Stimulated activated naive CD8-positive, alpha-beta T cell treated with anti-CD3 and anti-CD28 coated beads, Interleukin-15, Interleukin-2, amounts not matched to agents 100 ng/mL and 50 ng/mL, for 24 hours (primary cell): ENCODE results near the gene ZBTB7A.

ENCODE experiments used
- H3K27ac Mint-ChIP-seq: one replicate; pipeline ENCODE4 v1.8.0; 2021; ENCODE audit warnings: mild to moderate bottlenecking, mixed read lengths
- H3K27me3 Mint-ChIP-seq: one replicate; pipeline ENCODE4 v1.8.0; 2021; ENCODE audit warnings: mixed read lengths
- H3K36me3 Mint-ChIP-seq: one replicate; pipeline ENCODE4 v1.8.0; 2021; ENCODE audit warnings: low read depth, mixed read lengths
- H3K4me1 Mint-ChIP-seq: one replicate; pipeline ENCODE4 v1.8.0; 2021; ENCODE audit warnings: low read depth, mixed read lengths
- H3K4me3 Mint-ChIP-seq: one replicate; pipeline ENCODE4 v1.8.0; 2021; ENCODE audit warnings: mild to moderate bottlenecking, mixed read lengths
- H3K9me3 Mint-ChIP-seq: one replicate; pipeline ENCODE4 v1.8.0; 2021; ENCODE audit warnings: mixed read lengths

The ZBTB7A gene

GRCh38 chr19:4030552-4030951 is 36.1 kb downstream of the ZBTB7A start:
- Mint-ChIP-seq H3K36me3 (no peaks in the 10 kb centered on the region), H3K9me3 (no peaks in the 10 kb centered on the region), H3K4me1 (no peaks in the 10 kb centered on the region), H3K27me3 (no peaks in the 10 kb centered on the region), H3K4me3 (no peak overlapping the region), H3K27ac (no peak overlapping the region)

DNA sequence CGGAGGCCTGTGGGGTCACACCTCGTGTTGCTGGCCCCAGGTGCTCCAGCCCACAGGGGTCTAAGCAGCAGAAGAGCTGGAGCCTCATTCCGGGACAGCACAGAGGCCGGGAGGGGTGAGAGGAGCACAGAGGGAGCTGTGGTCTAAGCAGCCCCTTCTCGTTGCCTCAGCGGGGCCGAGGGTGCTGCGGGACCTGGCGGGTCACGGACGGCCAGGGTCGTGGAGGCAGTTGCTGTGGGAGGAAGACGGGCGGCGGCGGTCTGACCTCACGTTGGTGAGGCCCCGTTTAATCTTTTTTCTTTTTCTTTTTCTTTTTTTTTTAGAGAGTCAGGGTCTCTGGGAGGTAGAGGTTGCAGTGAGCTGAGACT is 37.5 kb downstream of the ZBTB7A start:
- no peak overlapping the region for H3K4me3 Mint-ChIP-seq
- H3K27me3 Mint-ChIP-seq: no peaks in the 10 kb centered on the region
- no peaks in the 10 kb centered on the region for H3K36me3 Mint-ChIP-seq
- no peaks in the 10 kb centered on the region for H3K9me3 Mint-ChIP-seq
- no peak overlapping the region for H3K27ac Mint-ChIP-seq
- H3K4me1 Mint-ChIP-seq: no peaks in the 10 kb centered on the region

- no peak overlapping the region for H3K27ac Mint-ChIP-seq
- H3K9me3 Mint-ChIP-seq: no peaks in the 10 kb centered on the region
- H3K27me3 Mint-ChIP-seq: no peaks in the 10 kb centered on the region
- no peak overlapping the region for H3K4me3 Mint-ChIP-seq
- no peaks in the 10 kb centered on the region for H3K4me1 Mint-ChIP-seq
- no peaks in the 10 kb centered on the region for H3K36me3 Mint-ChIP-seq
Measured at GRCh38 chr19:4028334-4029246, 38.1 kb downstream of the ZBTB7A start.

DNA sequence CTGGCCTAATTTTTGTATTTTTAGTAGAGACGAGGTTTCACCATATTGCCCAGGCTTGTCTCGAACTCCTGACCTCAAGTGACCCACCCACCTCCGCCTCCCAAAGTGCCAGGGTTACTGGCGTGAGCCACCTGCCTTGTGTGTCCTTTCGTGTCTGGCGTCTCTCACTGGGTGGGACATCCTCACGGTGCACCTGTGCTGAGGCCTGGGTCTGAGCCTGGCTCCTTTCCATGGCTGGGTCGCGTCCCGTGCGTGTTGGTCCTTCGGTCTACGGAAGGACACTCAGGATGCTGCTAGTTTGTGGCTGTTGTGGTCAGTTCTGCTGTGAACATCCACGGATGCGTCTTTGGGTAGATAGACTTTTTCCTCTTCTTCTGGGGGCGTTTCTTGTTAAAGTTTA is 39.6 kb downstream of the ZBTB7A start:
- Mint-ChIP-seq H3K9me3 (no peaks in the 10 kb centered on the region), H3K4me1 (no peaks in the 10 kb centered on the region), H3K27me3 (no peaks in the 10 kb centered on the region), H3K27ac (no peak overlapping the region), H3K4me3 (no peak overlapping the region), H3K36me3 (peaks cover 1% of the 10 kb centered on the region)

DNA sequence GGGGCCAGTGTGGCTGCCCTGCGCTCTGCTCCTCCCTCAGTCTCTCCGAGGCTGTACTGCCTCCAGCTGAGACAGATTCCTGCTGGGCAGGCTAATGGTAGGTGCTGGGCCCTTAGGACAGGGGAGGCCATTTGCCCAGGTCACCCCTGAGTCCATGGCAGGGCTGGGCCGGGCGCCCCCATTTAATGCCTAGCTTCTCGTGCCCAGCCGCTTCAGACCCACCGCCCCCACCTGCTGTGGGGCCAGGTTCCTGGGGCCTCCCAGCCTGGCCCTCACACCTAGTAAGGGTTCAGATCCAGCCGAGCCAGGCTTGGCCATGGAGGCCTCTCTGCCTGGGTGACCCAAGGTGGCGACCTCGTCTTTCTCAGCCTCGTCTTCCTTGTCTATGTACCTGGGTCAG is 41.4 kb downstream of the ZBTB7A start:
- H3K36me3 Mint-ChIP-seq: peaks cover 10% of the 10 kb centered on the region
- no peak overlapping the region for H3K4me3 Mint-ChIP-seq
- H3K27me3 Mint-ChIP-seq: no peaks in the 10 kb centered on the region
- no peaks in the 10 kb centered on the region for H3K9me3 Mint-ChIP-seq
- no peak overlapping the region for H3K27ac Mint-ChIP-seq
- H3K4me1 Mint-ChIP-seq: peaks cover 4% of the 10 kb centered on the region

DNA sequence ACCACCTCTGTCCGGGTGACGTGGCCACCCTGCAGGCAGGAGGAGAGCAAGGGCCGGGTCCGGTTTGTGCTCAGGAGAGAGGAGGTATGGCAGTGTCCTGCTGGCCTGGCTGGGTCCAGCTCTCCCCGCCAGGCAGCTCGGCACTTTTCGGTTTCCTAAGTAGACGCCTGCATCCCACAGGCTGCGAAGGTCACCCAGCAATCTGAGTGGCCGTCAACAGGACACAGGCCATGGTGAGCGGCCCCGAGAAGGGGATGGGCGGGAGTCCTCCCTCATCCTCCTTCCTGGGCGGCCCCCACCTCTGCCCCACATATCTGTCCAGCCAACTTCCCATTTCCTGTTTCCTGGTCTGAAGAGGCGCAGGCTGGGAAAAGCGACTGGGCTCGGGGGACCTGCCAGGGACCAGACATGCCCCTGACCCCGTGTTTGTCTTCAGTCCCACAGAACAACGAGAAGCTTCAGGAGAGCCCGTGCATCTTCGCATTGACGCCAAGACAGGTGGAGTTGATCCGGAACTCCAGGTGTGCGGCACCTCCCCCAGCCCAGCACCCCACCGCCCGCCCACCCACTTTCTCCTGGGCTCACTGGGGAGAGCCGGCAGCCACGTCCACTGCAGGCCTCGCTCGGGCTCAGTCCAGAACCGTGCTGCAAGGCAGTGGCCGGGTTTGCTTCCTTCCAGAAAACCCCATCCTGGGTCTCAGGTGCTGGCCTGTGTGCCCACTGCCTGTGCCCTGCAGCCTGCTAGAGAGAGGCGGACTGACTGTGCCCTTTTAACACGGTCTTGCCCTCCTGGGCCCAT is 42.9 kb downstream of the ZBTB7A start:
- Mint-ChIP-seq H3K27me3 (no peaks in the 10 kb centered on the region), H3K36me3 (peaks cover 10% of the 10 kb centered on the region), H3K27ac (no peak overlapping the region), H3K4me1 (peaks cover 4% of the 10 kb centered on the region), H3K4me3 (no peak overlapping the region), H3K9me3 (no peaks in the 10 kb centered on the region)

- Mint-ChIP-seq H3K4me3 (no peak overlapping the region), H3K27me3 (no peaks in the 10 kb centered on the region), H3K36me3 (peaks cover 10% of the 10 kb centered on the region), H3K4me1 (peaks cover 4% of the 10 kb centered on the region), H3K9me3 (no peaks in the 10 kb centered on the region), H3K27ac (no peak overlapping the region)
Measured at GRCh38 chr19:4019578-4019977, 47.1 kb downstream of the ZBTB7A start.

- Mint-ChIP-seq H3K27ac (no peak overlapping the region), H3K9me3 (no peaks in the 10 kb centered on the region), H3K4me3 (no peak overlapping the region), H3K27me3 (no peaks in the 10 kb centered on the region), H3K4me1 (peaks cover 4% of the 10 kb centered on the region), H3K36me3 (peaks cover 10% of the 10 kb centered on the region)
Measured at GRCh38 chr19:4018775-4019504, 47.8 kb downstream of the ZBTB7A start.

- H3K36me3 Mint-ChIP-seq: peaks cover 10% of the 10 kb centered on the region
- H3K9me3 Mint-ChIP-seq: no peaks in the 10 kb centered on the region
- H3K4me3 Mint-ChIP-seq: no peak overlapping the region
- H3K27me3 Mint-ChIP-seq: no peaks in the 10 kb centered on the region
- H3K4me1 Mint-ChIP-seq: peaks cover 4% of the 10 kb centered on the region
- H3K27ac Mint-ChIP-seq: no peak overlapping the region
Measured at GRCh38 chr19:4018140-4018613, 48.5 kb downstream of the ZBTB7A start.

- Mint-ChIP-seq H3K9me3 (no peaks in the 10 kb centered on the region), H3K4me1 (peaks cover 8% of the 10 kb centered on the region), H3K4me3 (no peak overlapping the region), H3K27me3 (no peaks in the 10 kb centered on the region), H3K36me3 (peaks cover 8% of the 10 kb centered on the region), H3K27ac (no peak overlapping the region)
Measured at GRCh38 chr19:4016903-4017638, 49.6 kb downstream of the ZBTB7A start.

DNA sequence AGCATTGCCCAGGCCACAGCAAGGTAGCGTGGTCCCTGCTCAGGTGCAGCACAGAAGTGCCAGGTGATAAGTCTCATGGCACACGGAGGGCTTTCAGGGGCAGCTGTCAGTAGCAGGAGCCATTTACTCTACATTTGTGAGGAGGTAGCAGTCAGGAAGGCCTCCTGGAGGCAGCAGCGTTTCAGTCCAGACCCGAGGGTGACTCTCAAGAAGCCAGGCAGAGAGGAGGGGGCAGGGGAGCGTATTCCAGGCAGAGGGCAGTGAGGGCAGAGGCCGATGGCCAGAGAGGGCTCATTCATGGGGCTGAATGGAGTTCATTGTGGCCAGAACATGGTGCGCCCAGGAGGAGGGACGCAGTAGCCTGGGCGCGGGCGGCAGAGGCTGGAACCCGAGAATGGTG is 50.2 kb downstream of the ZBTB7A start:
- peaks cover 4% of the 10 kb centered on the region for H3K36me3 Mint-ChIP-seq
- no peaks in the 10 kb centered on the region for H3K9me3 Mint-ChIP-seq
- peaks cover 8% of the 10 kb centered on the region for H3K4me1 Mint-ChIP-seq
- no peak overlapping the region for H3K27ac Mint-ChIP-seq
- no peaks in the 10 kb centered on the region for H3K27me3 Mint-ChIP-seq
- H3K4me3 Mint-ChIP-seq: no peak overlapping the region

DNA sequence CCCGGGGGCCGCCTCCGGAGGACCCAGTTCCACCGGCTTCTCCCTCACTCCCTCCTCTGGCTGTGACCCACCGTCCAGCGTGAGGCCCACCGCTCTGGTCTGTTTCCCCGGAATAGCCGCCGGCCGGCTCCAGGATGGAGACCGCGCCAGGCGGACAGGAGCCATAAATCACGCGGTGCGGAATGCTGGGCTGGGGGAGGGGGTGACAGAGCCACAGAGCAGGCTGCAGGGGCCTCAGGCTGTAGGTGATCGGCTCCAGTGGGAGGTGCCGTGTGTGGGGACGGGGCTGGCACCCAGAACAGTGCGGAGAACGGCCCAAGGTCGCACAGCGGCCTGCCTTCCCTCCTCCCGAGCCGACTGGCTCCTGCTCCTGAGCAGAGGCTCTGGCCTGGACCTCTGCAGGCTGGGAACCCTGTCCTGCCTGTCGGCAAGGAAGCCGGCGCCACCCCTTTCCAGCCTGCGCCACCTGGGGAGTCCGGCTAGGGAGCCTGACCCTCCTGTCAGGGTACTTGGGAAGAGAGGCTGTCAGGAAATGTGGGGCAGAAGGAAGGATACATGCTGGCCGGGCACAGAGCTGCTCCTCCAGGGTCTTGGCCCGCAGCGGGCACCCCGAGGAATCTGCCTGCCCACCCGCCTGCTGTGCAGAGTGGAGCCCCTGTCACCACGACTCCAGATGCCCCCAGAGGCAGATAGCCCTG is 50.8 kb downstream of the ZBTB7A start:
- H3K36me3 Mint-ChIP-seq: no peaks in the 10 kb centered on the region
- no peak overlapping the region for H3K27ac Mint-ChIP-seq
- no peaks in the 10 kb centered on the region for H3K9me3 Mint-ChIP-seq
- no peak overlapping the region for H3K4me3 Mint-ChIP-seq
- H3K27me3 Mint-ChIP-seq: no peaks in the 10 kb centered on the region
- H3K4me1 Mint-ChIP-seq: peaks cover 14% of the 10 kb centered on the region

- no peaks in the 10 kb centered on the region for H3K27me3 Mint-ChIP-seq
- H3K27ac Mint-ChIP-seq: no peak overlapping the region
- no peaks in the 10 kb centered on the region for H3K9me3 Mint-ChIP-seq
- no peak overlapping the region for H3K4me3 Mint-ChIP-seq
- H3K4me1 Mint-ChIP-seq: peaks cover 19% of the 10 kb centered on the region
- no peaks in the 10 kb centered on the region for H3K36me3 Mint-ChIP-seq
Measured at GRCh38 chr19:4014541-4015491, 51.9 kb downstream of the ZBTB7A start.
